ENCODE results near the gene EPG5.
"Not testable (repeated sequence)": the region's sequence is repeated elsewhere in the genome, so short reads cannot be mapped to it uniquely, and the experiment has no call there.

EPG5 gene

DNA sequence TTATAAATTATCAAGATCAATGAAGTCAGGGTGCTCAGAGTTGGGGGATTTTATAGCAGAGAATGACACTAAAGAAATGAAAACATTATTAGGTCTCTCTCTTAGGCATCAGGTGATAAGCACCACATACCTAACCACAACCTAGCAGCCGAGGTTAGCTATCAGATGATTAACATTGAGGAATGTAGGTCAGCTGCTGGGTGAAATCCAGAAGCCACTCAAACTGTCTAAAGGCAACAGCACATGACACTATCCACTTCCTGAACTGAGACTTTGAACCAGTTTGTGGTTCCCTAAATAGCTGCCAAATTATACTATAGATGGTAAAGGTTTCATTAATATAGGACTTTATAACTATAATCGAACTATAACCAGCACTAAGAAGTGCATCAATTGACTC lies 4.7 kb downstream of the EPG5 start:
- H3K9ac ChIP-seq (ENCODE audit: low read length), result no peak overlapping the region
- no peak overlapping the region for H3K4me2 ChIP-seq (ENCODE audit: low read depth, low read length, poor library complexity, severe bottlenecking)

DNA sequence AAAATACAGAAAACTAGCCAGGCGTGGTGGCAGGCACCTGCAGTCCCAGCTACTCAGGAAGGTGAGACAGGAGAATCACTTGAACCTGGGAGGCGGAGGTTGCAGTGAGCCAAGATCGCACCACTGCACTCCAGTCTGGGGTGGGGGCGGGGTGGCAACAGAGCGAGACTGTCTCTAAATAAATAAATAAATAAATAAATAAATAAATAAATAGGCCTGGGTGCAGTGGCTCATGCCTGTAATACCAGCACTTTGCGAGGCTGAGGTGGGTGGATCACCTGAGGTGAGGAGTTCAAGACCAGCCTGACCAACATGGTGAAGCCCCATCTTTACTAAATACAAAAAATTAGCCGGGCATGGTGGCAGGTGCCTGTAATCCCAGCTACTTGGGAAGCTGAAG lies 7.6 kb downstream of the EPG5 start:
- not testable (repeated sequence) for H3K9me2 ChIP-seq (replicated peaks; ENCODE audit: insufficient read depth, low read length); H4K20me1 ChIP-seq (ENCODE audit: low read depth, low read length); H3K9me3 ChIP-seq (ENCODE audit: insufficient read depth, low read length); H3K27ac ChIP-seq (ENCODE audit: low read depth, low read length); H3K4me3 ChIP-seq (ENCODE audit: insufficient read depth, low read length, poor library complexity, severe bottlenecking); H3F3A ChIP-seq (ENCODE audit: insufficient read depth); H3K4me2 ChIP-seq (ENCODE audit: low read depth, low read length, poor library complexity, severe bottlenecking); H3K36me3 ChIP-seq (ENCODE audit: low read length); H2AFZ ChIP-seq (ENCODE audit: low read depth, low read length, severe bottlenecking); H3K9ac ChIP-seq (ENCODE audit: low read length); H3K27me3 ChIP-seq (ENCODE audit: low read length)
- H3K79me2 ChIP-seq (ENCODE audit: insufficient read depth, low read length), result peaks cover 16% of the 10 kb centered on the region

More for the DNA sequence above, 4.7 kb downstream of the EPG5 start:
- TF ChIP-seq, protein P1, sequence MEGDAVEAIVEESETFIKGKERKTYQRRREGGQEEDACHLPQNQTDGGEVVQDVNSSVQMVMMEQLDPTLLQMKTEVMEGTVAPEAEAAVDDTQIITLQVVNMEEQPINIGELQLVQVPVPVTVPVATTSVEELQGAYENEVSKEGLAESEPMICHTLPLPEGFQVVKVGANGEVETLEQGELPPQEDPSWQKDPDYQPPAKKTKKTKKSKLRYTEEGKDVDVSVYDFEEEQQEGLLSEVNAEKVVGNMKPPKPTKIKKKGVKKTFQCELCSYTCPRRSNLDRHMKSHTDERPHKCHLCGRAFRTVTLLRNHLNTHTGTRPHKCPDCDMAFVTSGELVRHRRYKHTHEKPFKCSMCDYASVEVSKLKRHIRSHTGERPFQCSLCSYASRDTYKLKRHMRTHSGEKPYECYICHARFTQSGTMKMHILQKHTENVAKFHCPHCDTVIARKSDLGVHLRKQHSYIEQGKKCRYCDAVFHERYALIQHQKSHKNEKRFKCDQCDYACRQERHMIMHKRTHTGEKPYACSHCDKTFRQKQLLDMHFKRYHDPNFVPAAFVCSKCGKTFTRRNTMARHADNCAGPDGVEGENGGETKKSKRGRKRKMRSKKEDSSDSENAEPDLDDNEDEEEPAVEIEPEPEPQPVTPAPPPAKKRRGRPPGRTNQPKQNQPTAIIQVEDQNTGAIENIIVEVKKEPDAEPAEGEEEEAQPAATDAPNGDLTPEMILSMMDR (IDR thresholded peaks at IDR 0.05; ENCODE audit: insufficient read depth, low read length, poor library complexity, severe bottlenecking), result no peak
- no peak for TF ChIP-seq EZH2phosphoT487 (conservative IDR thresholded peaks at IDR 0.05; ENCODE audit: low read length)
- H3K27ac ChIP-seq (ENCODE audit: low read depth, low read length), result no peak overlapping the region
- peaks cover 37% of the 10 kb centered on the region for H3K79me2 ChIP-seq (ENCODE audit: insufficient read depth, low read length)
- H3K4me3 ChIP-seq (ENCODE audit: insufficient read depth, low read length, poor library complexity, severe bottlenecking), result no peak overlapping the region
- H2AFZ ChIP-seq (ENCODE audit: low read depth, low read length, severe bottlenecking), result no peak overlapping the region
- no peaks in the 10 kb centered on the region for H3K9me2 ChIP-seq (replicated peaks; ENCODE audit: insufficient read depth, low read length)
- H3F3A ChIP-seq (ENCODE audit: insufficient read depth), result 0 out of 2 replicates have a peak, but pooled peaks cover 4% of the 10 kb centered on the region
- no peaks in the 10 kb centered on the region for H4K20me1 ChIP-seq (ENCODE audit: low read depth, low read length)
- H3K9me3 ChIP-seq (ENCODE audit: insufficient read depth, low read length), result no peaks in the 10 kb centered on the region
- no peaks in the 10 kb centered on the region for H3K36me3 ChIP-seq (ENCODE audit: low read length)
- no peaks in the 10 kb centered on the region for H3K27me3 ChIP-seq (ENCODE audit: low read length)

DNA sequence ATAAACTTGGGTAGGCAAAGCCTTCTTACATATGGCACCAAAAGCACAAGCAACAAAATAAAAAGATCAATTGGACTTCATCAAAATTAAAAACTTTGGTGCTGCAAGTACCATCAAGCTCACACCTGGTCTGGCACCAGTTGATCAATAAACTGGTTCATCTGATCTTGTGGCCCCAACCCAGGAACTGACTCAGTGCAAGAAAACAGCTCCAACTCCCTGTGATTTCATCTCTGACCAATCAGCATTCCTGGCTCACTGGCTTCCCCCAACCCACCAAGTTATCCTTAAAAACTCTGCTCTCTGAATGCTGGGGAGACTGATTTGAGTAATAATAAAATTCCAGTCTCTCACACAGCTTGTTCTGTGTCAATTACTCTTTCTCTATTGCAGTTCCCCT lies 8.4 kb downstream of the EPG5 start:
- Histone ChIP-seq H3K36me3 (ENCODE audit: low read length) (peaks cover 4% of the 10 kb centered on the region; the same call in 1 of the 2 replicates), H3K9me2 (replicated peaks; ENCODE audit: insufficient read depth, low read length) (no peaks in the 10 kb centered on the region), H3K27ac (ENCODE audit: low read depth, low read length) (no peak overlapping the region), H3K4me2 (ENCODE audit: low read depth, low read length, poor library complexity, severe bottlenecking) (no peak overlapping the region), H4K20me1 (ENCODE audit: low read depth, low read length) (no peaks in the 10 kb centered on the region), H2AFZ (ENCODE audit: low read depth, low read length, severe bottlenecking) (no peak overlapping the region), H3K4me3 (ENCODE audit: insufficient read depth, low read length, poor library complexity, severe bottlenecking) (no peak overlapping the region), H3K27me3 (ENCODE audit: low read length) (no peaks in the 10 kb centered on the region), H3K9me3 (ENCODE audit: insufficient read depth, low read length) (no peaks in the 10 kb centered on the region), H3K79me2 (ENCODE audit: insufficient read depth, low read length) (peaks cover 11% of the 10 kb centered on the region; the same call in 1 of the 2 replicates), H3F3A (ENCODE audit: insufficient read depth) (0 out of 2 replicates have a peak, but pooled peaks cover 4% of the 10 kb centered on the region), H3K9ac (ENCODE audit: low read length) (no peak overlapping the region)
- no peak for TF ChIP-seq EZH2phosphoT487 (conservative IDR thresholded peaks at IDR 0.05; ENCODE audit: low read length)
- TF ChIP-seq, protein P1 (IDR thresholded peaks at IDR 0.05; ENCODE audit: insufficient read depth, low read length, poor library complexity, severe bottlenecking), result no peak

DNA sequence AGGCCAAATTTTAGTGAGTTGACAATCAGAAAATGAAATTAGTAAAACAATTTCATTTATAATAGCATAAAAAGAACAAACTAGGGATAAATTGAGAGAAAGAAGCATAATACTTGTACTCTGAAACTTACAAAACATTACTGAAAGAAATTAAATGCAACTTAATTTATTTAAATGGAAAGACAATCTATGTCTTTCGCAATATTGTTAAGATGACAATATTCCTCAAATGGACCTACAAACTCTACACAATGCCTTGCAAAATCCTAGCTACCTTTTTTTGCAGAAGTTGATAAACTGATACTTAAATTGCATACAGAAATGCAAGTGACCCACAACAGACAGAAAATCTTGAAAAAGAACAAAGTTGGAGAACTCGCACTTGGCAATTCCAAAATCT lies 9.1 kb downstream of the EPG5 start:
- no peaks in the 10 kb centered on the region for H3K9me3 ChIP-seq (ENCODE audit: insufficient read depth, low read length)
- no peak overlapping the region for H3K4me2 ChIP-seq (ENCODE audit: low read depth, low read length, poor library complexity, severe bottlenecking)
- H3F3A ChIP-seq (ENCODE audit: insufficient read depth), result 0 out of 2 replicates have a peak, but pooled peaks cover 3% of the 10 kb centered on the region
- H3K79me2 ChIP-seq (ENCODE audit: insufficient read depth, low read length), result peaks cover 11% of the 10 kb centered on the region; the same call in 1 of the 2 replicates
- H3K4me3 ChIP-seq (ENCODE audit: insufficient read depth, low read length, poor library complexity, severe bottlenecking), result no peak overlapping the region
- H2AFZ ChIP-seq (ENCODE audit: low read depth, low read length, severe bottlenecking), result no peak overlapping the region
- no peak overlapping the region for H3K9ac ChIP-seq (ENCODE audit: low read length)
- TF ChIP-seq, protein P1 (IDR thresholded peaks at IDR 0.05; ENCODE audit: insufficient read depth, low read length, poor library complexity, severe bottlenecking), result no peak
- no peak for TF ChIP-seq EZH2phosphoT487 (conservative IDR thresholded peaks at IDR 0.05; ENCODE audit: low read length)
- H3K9me2 ChIP-seq (replicated peaks; ENCODE audit: insufficient read depth, low read length), result no peaks in the 10 kb centered on the region
- H3K36me3 ChIP-seq (ENCODE audit: low read length), result peaks cover 4% of the 10 kb centered on the region; the same call in 1 of the 2 replicates
- H3K27me3 ChIP-seq (ENCODE audit: low read length), result no peaks in the 10 kb centered on the region
- no peaks in the 10 kb centered on the region for H4K20me1 ChIP-seq (ENCODE audit: low read depth, low read length)
- no peak overlapping the region for H3K27ac ChIP-seq (ENCODE audit: low read depth, low read length)
